NCI-H510A treated with DMSO at 0.1 percent for 48 hours (cell line): ENCODE results near the gene NBL1.

Source experiments
- DNase-seq: peaks from one replicate; lab custom pipeline; 2025; lab: John Stamatoyannopoulos, UW

The NBL1 gene

GRCh38 chr1:19646377-19647319 is 2.5 kb downstream of the NBL1 start:
- no peak for DNase-seq

DNA sequence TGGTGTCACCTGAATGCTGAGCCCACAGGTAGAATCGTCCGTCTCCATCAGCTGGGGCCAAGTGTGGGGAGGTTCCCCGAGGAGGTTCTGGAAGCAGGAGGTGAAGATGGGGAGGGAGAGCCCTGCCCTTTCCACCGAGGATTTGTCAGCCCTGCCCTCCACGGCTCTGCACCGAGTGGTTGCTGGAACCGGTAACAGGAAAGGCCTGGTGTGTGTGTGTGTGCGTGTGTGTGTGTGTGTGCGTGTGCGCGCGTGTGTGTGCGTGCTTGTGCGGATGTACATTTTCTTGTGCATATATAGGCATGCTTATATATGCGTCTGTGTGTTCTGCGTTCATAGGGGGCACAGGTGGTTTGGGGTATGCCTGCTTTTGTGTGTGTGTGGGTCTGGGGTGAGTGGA is 3.5 kb downstream of the NBL1 start:
- DNase-seq: no peak

DNA sequence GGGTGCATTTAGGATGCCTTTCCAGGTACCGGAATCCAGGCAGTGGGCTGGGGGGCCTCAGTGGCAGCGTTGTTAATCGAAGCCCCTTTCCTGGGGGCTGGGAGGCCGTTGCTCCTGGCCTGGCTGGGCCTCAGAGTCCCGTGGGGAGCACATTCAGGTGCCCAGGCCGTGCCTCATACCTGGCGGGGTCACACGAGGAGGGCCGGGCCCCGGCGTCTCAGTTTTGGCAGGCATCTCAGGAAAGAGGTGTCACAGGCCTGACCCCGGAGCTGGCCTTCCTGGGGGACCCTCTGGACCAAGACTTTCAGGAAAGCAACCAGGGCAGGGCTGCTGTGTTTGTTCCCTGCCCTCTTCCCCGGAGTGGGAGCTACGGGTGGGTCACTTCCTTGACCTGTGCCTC is 4.1 kb downstream of the NBL1 start:
- DNase-seq: no peak

GRCh38 chr1:19648689-19649088 is 4.6 kb downstream of the NBL1 start:
- DNase-seq: no peak

GRCh38 chr1:19650416-19651140 is 6.5 kb downstream of the NBL1 start:
- DNase-seq: peak; percentile 84

DNA sequence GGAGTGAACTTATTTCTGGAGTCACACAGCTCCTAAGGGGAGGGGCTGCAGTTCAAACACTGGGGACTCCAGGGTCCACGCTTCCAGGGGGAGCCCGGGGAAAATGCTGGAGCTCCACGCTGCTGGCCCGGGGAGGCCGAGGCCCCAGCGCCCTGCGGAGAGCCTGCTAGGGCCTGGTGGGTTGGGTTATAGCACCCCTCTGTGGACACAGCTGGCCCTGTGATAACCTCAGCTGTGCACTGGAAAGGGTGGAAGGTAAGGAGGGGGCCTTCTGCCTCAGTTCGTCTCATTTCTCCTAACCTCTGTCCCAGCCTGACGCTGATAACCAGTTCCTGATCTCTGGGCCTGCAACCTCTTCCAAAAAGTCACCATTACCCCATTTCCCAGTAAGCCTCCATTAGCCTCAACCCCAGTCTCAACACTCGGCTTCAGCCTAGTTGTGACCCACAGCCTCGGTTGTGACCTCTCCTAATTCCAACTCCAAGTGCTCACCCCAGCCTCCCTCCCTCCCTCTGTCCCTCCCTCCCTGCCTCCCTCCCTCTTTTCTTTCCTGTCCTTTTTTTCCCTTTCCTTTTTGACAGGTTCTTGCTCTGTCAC is 7.1 kb downstream of the NBL1 start:
- DNase-seq: peak; percentile 84

GRCh38 chr1:19654386-19654785 is 10.3 kb downstream of the NBL1 start:
- DNase-seq: no peak

DNA sequence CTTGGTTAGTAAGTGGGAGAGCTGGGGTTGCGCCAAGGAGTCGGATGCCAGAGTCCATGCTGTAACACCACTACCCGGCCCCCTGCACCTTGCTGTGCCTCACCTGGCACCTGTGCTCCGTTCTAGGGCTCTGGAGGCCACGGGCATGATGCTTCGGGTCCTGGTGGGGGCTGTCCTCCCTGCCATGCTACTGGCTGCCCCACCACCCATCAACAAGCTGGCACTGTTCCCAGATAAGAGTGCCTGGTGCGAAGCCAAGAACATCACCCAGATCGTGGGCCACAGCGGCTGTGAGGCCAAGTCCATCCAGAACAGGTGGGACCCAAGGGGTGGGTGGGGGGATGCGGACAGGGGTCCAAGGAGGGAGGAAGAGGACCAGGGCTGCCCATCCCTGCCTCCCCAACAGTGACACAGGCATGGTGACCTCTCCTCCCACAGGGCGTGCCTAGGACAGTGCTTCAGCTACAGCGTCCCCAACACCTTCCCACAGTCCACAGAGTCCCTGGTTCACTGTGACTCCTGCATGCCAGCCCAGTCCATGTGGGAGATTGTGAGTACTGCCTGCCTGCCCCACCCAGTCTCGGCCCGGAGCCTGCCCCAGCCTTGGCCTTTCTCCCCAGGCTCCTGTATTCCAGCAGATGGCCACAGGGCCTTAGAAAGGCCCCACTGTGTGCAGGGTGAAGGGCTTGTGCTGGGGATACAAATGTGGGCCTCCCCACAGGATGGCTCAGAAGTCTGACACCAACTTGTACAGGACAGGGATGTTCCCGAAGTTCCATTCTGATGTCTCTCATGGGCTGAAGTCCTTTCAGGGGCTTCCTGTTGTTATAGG is 11.0 kb downstream of the NBL1 start:
- DNase-seq: peak; percentile 68

DNA sequence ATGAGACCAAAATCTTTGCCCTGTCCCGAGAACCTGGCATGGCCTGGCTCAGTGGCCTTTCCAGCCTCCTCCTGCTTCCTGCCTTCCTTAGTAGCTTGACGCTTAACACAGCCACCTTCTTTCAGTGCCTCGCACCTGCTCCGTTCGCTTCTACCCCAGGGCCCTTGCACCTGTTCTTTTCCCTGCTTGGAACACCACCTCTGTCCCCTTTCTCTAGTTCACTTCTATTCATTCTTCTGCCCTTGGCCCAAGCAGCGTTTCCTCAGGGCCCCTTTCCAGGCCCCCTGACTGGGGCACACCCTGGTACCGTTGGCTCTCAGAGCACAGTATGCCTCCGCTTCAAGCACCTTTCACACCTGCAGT is 11.6 kb downstream of the NBL1 start:
- DNase-seq: no peak

DNA sequence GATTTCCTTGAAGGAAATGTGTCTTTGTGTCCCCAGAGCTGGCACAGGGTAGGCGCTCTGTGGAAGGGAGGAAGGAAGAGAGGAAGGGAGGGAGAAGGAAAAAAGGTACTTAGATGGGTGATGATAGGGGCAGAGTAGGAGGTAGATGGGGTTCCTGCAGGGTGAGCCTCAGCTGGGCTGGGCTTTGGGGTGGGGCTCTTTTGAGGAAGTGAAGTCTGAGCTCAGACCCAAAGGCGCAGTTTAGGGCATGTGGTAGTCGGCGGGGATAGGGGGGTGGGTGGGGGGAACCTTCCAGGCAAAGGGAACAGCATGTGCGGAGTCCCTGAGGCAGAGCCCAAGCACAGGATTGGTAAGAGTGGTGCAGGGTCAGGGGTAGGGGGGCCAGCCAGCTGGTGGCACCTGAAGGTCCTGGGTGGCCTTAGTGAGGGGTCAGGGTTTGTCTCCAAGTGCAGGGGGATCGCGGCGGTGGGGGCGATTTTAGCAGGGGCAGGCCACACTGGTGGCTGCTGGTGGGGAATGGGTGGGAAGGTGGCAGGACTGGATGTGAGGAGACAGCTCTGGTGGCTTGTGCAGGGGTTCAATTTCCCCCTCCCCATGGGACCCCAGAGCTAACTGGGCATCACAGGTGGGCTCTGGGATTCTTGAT is 12.1 kb downstream of the NBL1 start:
- no peak for DNase-seq

- no peak for DNase-seq
Observed at GRCh38 chr1:19656780-19657466, 12.8 kb downstream of the NBL1 start.

GRCh38 chr1:19657511-19657910 is 13.4 kb downstream of the NBL1 start:
- no peak for DNase-seq

- DNase-seq: no peak
Observed at GRCh38 chr1:19658186-19658585, 14.1 kb downstream of the NBL1 start.

- peak; percentile 89 for DNase-seq
Observed at GRCh38 chr1:19661721-19662228, 17.7 kb downstream of the NBL1 start.

DNA sequence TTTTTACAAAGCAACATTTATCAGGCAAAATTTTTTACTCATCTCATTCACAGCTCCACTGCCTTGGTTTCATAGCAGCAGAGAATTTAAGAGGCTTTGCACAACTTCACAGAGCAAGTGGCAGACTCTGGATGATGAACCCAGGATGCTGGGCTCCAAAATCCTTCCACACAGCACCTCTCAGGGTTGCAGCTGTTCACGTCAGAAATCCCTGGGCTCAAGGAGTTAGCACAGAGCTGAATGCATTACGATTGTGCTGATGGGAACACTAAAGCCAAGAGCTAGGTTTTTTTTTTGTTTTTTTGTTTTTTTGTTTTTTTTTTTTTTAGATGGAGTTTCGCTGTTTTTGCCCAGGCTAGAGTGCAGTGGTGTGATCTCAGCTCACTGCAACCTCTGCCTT is 18.2 kb downstream of the NBL1 start:
- no peak for DNase-seq

DNA sequence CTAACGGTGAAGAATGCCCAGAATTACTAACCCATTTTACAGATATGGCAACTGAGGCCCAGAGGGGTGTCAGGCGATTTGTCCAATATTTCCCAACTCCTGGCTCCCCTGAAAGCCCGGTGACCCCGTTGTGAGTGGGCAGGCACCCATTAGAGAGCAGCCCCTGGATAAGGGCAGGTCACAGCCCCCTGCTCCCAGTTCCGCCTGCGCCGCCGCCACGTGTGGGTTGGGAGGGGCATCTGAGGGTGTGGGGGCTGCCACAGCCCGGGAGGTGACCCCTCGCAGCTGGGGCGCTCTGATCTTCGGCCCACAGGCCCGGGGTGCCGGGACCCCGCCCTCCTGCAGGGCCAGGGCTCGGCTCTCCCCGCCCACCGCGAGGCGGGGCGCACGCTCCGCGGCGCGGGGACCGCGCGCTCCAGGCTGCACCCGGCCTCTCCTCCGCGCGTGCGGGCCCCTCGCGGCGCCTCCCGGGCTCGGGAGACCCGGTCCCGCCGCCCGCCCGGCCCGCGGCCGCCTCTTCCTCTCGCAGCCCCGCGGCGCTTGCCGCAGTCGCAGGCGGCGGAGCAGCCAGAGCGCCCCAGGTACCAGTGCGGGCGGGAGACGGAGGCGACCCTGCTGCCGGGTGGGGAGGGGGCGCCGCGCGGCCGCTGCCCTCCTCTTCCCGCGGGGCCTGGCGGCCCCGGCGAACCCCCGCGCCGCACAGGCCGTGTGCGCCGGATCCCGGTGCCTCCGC is 20.5 kb downstream of the NBL1 start, which contains the start of gene HTR6:
HTR6 (plus strand) TSS at position 423 of the 733 bp plus-strand sequence. CDS start 879 bp downstream, outside the sequence.
- DNase-seq: no peak

- DNase-seq: no peak
Observed at GRCh38 chr1:19665186-19665495, 21.0 kb downstream of the NBL1 start.

- DNase-seq: no peak
Observed at GRCh38 chr1:19665496-19666465, 21.7 kb downstream of the NBL1 start.

GRCh38 chr1:19668888-19669287 is 24.8 kb downstream of the NBL1 start:
- no peak for DNase-seq
